Neural crest cell (in vitro differentiated cells): ENCODE results near the gene SMURF2. TPM values are rescaled to one million over a fixed set of nuclear protein-coding genes. Genes with fewer than 3 reads are reported as not detected.
A peak's percentile ranks its signal among the peaks of the same experiment; 100 is the strongest.

Source experiments
- DNase-seq: peaks from one replicate; pipeline ENCODE4 v3.0.0; 2021; ENCODE audit warnings: low read depth, mixed read lengths, low spot score
- H3K27ac Mint-ChIP-seq: one replicate; pipeline ENCODE4 v1.8.0; 2021; ENCODE audit warnings: mild to moderate bottlenecking, mixed read lengths; ENCODE audit not compliant: unreplicated experiment
- H3K27me3 Mint-ChIP-seq: 2 replicates; pipeline ENCODE4 v1.8.0; 2021; ENCODE audit warnings: low read depth, mild to moderate bottlenecking, mixed read lengths
- H3K36me3 Mint-ChIP-seq: 2 replicates; pipeline ENCODE4 v1.8.0; 2021; ENCODE audit warnings: low read depth, mild to moderate bottlenecking, mixed read lengths
- H3K4me1 Mint-ChIP-seq: 2 replicates; pipeline ENCODE4 v1.8.0; 2021; ENCODE audit warnings: mixed read lengths
- H3K4me3 Mint-ChIP-seq: one replicate; pipeline ENCODE4 v1.8.0; 2021; ENCODE audit warnings: mild to moderate bottlenecking, mixed read lengths
- H3K9me3 Mint-ChIP-seq: 2 replicates; pipeline ENCODE4 v1.8.0; 2021; ENCODE audit warnings: mixed read lengths
- total RNA-seq: library from RNA; stranded (reverse); gene quantifications from 2 replicates; pipeline ENCODE4 v1.2.1, GENCODE V29; 2021
- TF ChIP-seq, protein P1 (sequence below): fragments of 200-600 bp; sonication (generic); conservative IDR thresholded peaks from 2 replicates; pipeline ENCODE4 v1.5.0; 2021; ENCODE audit warnings: antibody characterized with exemption, mild to moderate bottlenecking

The SMURF2 gene
- total RNA-seq, 1 donor from 2014 or later: 32.7 TPM

DNA sequence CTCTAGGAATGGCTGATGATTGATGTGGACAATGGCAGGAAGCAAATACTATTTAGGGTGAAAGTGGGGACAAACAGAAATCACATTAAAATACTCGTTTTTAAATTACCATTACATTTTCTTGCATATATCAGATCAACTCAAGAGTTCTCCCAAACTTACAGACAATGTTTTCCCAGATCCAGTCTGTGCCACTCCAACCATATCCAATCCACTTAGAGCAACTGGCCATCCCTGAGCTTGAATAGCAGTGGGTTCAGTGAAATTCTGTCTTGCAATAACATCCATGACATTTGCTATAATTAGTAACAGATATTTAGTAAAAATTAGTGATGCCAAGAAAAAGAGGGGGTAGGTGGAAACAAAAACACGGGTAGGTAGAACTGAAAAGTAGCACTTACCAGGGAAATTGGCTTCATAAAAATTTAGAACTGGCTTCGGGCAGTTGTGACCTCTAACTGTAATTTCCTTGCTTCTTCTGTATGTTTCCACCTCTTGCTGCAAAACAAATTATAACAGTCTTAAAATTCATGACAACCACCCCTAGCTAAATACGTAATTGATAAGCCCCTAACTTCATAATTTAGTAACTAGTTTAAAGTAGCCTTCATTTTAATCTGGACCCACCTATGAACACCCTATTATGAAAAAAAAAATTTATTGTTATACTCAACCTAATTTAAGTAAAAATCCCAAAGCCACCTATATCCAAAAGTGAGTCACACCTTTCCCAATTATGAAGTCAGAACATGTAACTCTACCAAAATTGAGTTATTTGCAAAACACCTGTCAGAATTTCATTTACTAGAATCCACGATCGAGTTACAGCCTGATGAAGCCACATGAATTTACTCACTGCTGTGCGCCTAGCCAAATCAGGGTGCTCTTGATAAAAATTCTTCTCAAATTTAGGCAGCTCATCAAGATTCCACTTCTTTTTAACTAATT lies 158.0 kb downstream of the SMURF2 start:
- Mint-ChIP-seq H3K4me3 (peak overlapping the region; percentile 100), H3K36me3 (peaks cover 63% of the 10 kb centered on the region), H3K27me3 (peaks cover 34% of the 10 kb centered on the region), H3K4me1 (peaks cover 68% of the 10 kb centered on the region), H3K27ac (peak overlapping the region; percentile 99), H3K9me3 (no peaks in the 10 kb centered on the region)
- no peak for DNase-seq
- TF ChIP-seq, protein P1, sequence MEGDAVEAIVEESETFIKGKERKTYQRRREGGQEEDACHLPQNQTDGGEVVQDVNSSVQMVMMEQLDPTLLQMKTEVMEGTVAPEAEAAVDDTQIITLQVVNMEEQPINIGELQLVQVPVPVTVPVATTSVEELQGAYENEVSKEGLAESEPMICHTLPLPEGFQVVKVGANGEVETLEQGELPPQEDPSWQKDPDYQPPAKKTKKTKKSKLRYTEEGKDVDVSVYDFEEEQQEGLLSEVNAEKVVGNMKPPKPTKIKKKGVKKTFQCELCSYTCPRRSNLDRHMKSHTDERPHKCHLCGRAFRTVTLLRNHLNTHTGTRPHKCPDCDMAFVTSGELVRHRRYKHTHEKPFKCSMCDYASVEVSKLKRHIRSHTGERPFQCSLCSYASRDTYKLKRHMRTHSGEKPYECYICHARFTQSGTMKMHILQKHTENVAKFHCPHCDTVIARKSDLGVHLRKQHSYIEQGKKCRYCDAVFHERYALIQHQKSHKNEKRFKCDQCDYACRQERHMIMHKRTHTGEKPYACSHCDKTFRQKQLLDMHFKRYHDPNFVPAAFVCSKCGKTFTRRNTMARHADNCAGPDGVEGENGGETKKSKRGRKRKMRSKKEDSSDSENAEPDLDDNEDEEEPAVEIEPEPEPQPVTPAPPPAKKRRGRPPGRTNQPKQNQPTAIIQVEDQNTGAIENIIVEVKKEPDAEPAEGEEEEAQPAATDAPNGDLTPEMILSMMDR: no peak

DNA sequence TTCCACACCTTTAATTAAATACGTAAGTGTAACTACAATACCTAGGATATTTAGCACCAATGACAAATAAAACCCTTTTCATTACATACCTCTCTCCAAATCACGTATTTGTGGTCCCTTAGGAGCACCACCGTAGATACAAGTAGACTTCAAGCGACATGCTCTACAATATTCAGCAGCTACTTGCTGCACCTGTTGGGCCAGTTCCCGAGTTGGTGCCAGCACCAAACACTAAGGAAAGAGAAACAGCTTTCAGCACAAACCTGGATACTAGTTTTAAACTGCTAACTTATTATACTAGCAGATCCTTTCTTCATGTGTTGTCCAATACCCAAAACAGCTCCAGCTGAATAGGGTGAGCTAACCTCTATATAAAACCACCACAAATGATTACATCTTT lies 158.8 kb downstream of the SMURF2 start:
- TF ChIP-seq, protein P1: no peak
- DNase-seq: no peak
- Mint-ChIP-seq H3K27ac (no peak overlapping the region), H3K4me1 (peaks cover 68% of the 10 kb centered on the region), H3K9me3 (no peaks in the 10 kb centered on the region), H3K4me3 (peak overlapping the region; percentile 100), H3K27me3 (peaks cover 34% of the 10 kb centered on the region), H3K36me3 (peaks cover 63% of the 10 kb centered on the region)

DNA sequence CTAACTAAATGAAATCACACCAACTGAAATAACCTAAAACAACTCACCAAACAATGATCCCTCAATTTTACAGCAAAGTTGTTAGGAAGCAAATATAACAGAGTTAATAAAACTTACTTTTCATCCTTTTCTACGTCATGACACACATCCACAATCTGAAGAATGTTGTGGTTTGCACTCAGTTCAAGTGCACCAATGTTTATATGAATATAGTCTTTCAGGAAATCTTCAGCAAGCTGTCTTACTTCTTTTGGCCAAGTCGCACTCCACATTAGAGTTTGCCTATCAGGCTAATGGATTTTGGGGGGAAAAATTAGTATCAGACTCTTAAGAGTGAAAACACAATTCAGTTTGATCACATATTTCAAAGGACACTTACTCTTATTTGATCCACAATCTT lies 159.3 kb downstream of the SMURF2 start:
- Mint-ChIP-seq H3K27ac (no peak overlapping the region), H3K4me1 (peaks cover 69% of the 10 kb centered on the region), H3K4me3 (peak overlapping the region; percentile 100), H3K9me3 (no peaks in the 10 kb centered on the region), H3K36me3 (peaks cover 63% of the 10 kb centered on the region), H3K27me3 (peaks cover 34% of the 10 kb centered on the region)
- DNase-seq: no peak
- TF ChIP-seq, protein P1: no peak

DNA sequence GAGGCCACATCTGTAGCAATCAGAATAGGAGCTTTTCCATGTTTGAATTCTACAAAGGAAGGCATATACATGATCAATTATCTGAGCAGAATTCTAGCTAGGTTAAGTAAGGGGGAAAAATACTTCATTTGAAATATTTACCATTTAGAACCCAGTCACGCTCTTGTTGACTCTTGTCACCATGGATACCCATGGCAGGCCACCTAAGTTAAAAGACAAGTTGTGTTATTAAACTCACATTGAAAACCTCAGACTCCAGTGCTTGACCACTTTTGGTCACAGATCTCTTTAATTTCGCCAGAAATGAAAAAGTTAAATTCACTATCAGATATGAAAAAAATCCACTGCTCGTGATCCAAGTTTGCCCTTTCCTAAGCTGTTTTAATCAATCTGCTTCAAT lies 160.1 kb downstream of the SMURF2 start:
- TF ChIP-seq, protein P1: no peak
- Mint-ChIP-seq H3K36me3 (peaks cover 60% of the 10 kb centered on the region), H3K4me3 (peak overlapping the region; percentile 100), H3K9me3 (no peaks in the 10 kb centered on the region), H3K27ac (no peak overlapping the region), H3K27me3 (peaks cover 38% of the 10 kb centered on the region), H3K4me1 (peaks cover 71% of the 10 kb centered on the region)
- DNase-seq: no peak

DNA sequence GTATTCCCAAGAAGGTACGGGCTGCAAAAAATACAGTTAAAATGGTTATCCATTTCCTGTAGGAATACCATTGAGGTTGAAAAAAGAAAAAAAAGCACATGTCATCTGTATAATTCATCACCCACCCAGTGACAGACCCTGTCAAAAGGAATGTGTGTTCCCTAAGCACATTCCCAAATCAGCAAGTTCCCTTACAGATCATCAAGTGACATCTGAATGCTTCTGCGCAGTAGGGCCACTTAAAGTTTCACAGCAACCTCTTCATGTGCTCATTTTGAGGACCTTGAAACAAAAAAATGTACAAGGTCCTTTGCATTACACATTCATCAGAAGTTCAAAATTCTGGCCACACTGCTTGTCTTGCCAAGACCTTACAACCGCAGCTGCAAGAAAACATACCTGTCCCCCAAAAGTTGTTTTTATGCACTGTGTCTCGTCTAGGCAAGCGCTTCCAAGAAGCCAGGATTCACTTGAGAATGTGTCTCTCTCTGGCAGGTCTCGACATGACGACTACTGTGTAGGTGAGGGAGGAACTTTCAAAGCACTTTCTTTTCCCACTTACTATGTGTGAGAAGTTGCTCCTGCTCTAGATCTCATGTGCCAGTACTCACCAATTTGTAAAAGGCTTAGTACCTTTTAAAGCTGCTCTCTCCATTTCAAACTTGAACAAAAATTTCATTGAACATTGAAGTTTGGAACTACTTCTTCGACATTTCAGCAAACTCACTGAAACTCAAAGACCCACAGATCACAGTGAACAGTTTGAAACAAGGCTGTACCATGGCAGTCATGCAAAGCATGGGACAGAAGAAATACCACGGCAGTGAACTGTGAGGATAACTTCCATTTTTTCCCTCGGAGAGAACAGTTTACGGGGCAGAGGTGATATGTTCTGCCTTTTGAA lies 161.0 kb downstream of the SMURF2 start:
- DNase-seq: no peak
- Mint-ChIP-seq H3K36me3 (peaks cover 54% of the 10 kb centered on the region), H3K4me3 (peak overlapping the region; percentile 100), H3K4me1 (peaks cover 77% of the 10 kb centered on the region), H3K27me3 (peaks cover 38% of the 10 kb centered on the region), H3K9me3 (no peaks in the 10 kb centered on the region), H3K27ac (no peak overlapping the region)
- TF ChIP-seq, protein P1: no peak
